T-cell (primary cell): ENCODE data around the gene SLCO3A1. TPM values are rescaled to one million over a fixed set of nuclear protein-coding genes. Genes with fewer than 3 reads are reported as not detected.

ENCODE experiments used
- ATAC-seq, 4 experiments: fragments of 200-7000 bp in 3 of 4; fragments of 150-1000 bp in 1 of 4; cut with Tn5 transposase; replicated peaks in 1 of 4; 1 replicate in 3 of 4; 2 replicates in 1 of 4; pipeline ENCODE4 v1.10.0; 2021; ENCODE audit warnings: moderate library complexity in 3 of 4, mild to moderate bottlenecking in 2 of 4, moderate number of reproducible peaks in 1 of 4
- CTCF ChIA-PET, 2 donors: fragments of 300-600 bp; sonication (Branson Sonifier 250); formaldehyde crosslinking; loops; one replicate each; lab custom pipeline; 2022; ENCODE audit warnings: antibody characterized with exemption in 2 of 2; lab: Charles Lee
- POLR2A ChIA-PET, 2 donors: fragments of 300-600 bp; sonication (Branson Sonifier 250); formaldehyde crosslinking; loops; one replicate each; lab custom pipeline; 2022; ENCODE audit warnings: antibody characterized with exemption in 2 of 2; lab: Charles Lee
- DNase-seq, 35 experiments: peaks; one replicate each; pipeline versions ENCODE4 v3.0.0 to v3.0.0-alpha.2; 2013 to 2023
- H3K27ac ChIP-seq: one replicate; pipeline ENCODE4 v1.5.1; 2013; ENCODE audit warnings: low read length
- H3K27me3 ChIP-seq, 2 experiments: replicated peaks in 1 of 2; 1 replicate in 1 of 2; 2 replicates in 1 of 2; pipeline versions ENCODE4 v1.6.1 to v1.7.0; 2013; ENCODE audit warnings: low read length in 1 of 2, mixed read lengths in 1 of 2; ENCODE audit not compliant: control insufficient read depth in 2 of 2, insufficient read depth in 2 of 2; ENCODE audit errors: extremely low read depth in 1 of 2
- H3K36me3 ChIP-seq, 2 donors: 1 replicate in 1 of 2; 2 replicates in 1 of 2; pipeline versions ENCODE4 v1.6.1 to v1.7.0; 2013; ENCODE audit warnings: low read length in 1 of 2; ENCODE audit not compliant: control insufficient read depth in 2 of 2, insufficient read depth in 1 of 2; ENCODE audit errors: extremely low read depth in 1 of 2
- H3K4me1 ChIP-seq, 2 experiments: 1 replicate in 1 of 2; 2 replicates in 1 of 2; pipeline versions ENCODE4 v1.6.1 to v1.7.0; 2013; ENCODE audit warnings: low read length in 2 of 2, mixed read lengths in 1 of 2; ENCODE audit not compliant: insufficient read depth in 2 of 2, control insufficient read depth in 1 of 2; ENCODE audit errors: extremely low read depth in 1 of 2
- H3K4me3 ChIP-seq, 2 donors: 1 replicate in 1 of 2; 2 replicates in 1 of 2; pipeline versions ENCODE4 v1.5.1 to v1.7.0; 2013; ENCODE audit warnings: mild to moderate bottlenecking in 2 of 2, low read length in 1 of 2, moderate library complexity in 1 of 2; ENCODE audit not compliant: control insufficient read depth in 1 of 2; ENCODE audit errors: extremely low read depth in 1 of 2
- H3K9me3 ChIP-seq: 2 replicates; pipeline ENCODE4 v1.7.0; 2013
- H3K27ac Mint-ChIP-seq, 2 donors: one replicate each; pipeline ENCODE4 v1.8.0; 2020 to 2021; ENCODE audit warnings: mild to moderate bottlenecking in 2 of 2, mixed read lengths in 2 of 2
- H3K27me3 Mint-ChIP-seq, 2 donors: one replicate each; pipeline ENCODE4 v1.8.0; 2021 to 2022; ENCODE audit warnings: mixed read lengths in 2 of 2
- H3K36me3 Mint-ChIP-seq: one replicate; pipeline ENCODE4 v1.8.0; 2021; ENCODE audit warnings: mixed read lengths
- H3K4me1 Mint-ChIP-seq, 3 donors: one replicate each; pipeline ENCODE4 v1.8.0; 2020 to 2022; ENCODE audit warnings: mixed read lengths in 3 of 3, mild to moderate bottlenecking in 1 of 3
- H3K4me3 Mint-ChIP-seq, 3 donors: one replicate each; pipeline ENCODE4 v1.8.0; 2020 to 2022; ENCODE audit warnings: mild to moderate bottlenecking in 3 of 3, mixed read lengths in 3 of 3, moderate library complexity in 3 of 3
- H3K9me3 Mint-ChIP-seq, 3 donors: one replicate each; pipeline ENCODE4 v1.8.0; 2020 to 2022; ENCODE audit warnings: mixed read lengths in 3 of 3
- WGBS: methylation state at CpG from one replicate; pipeline ENCODE4 v1.1.5; 2013; ENCODE audit warnings: missing lambda C conversion rate; ENCODE audit not compliant: insufficient coverage; 5-methylcytosine and 5-hydroxymethylcytosine counted together
- total RNA-seq, 35 experiments: library from RNA in 6 of 35; stranded (reverse) in 6 of 35; fragments of 120-200 nt in 1 of 35; gene quantifications; one replicate each; pipeline versions ENCODE4 v1.2.1 to v1.2.4 and lab custom pipeline; 2013 to 2026

Gene SLCO3A1
- total RNA-seq, 5 donors from 2014 or later (not counting 1 experiment from before 2014, with no cell fraction given) = 26.2 to 52.2 (median 38.7) TPM

GRCh38 chr15:91891101-91891500 lies 37.6 kb downstream of the SLCO3A1 start:
- Histone ChIP-seq H3K36me3 (peaks cover 0 to 6% of the 10 kb centered on the region in 2 donors), H3K27me3 (no peaks in the 10 kb centered on the region), H3K9me3 (no peaks in the 10 kb centered on the region), H3K4me1 (peaks cover 0 to 10% of the 10 kb centered on the region in 2 experiments), H3K4me3 (no peak overlapping the region), H3K27ac (no peak overlapping the region)
- H3K36me3 Mint-ChIP-seq = peaks cover 28% of the 10 kb centered on the region
- no peak overlapping the region for H3K4me3 Mint-ChIP-seq
- no peaks in the 10 kb centered on the region for H3K27me3 Mint-ChIP-seq
- 100% methylated on average over 1 of the region's 1 CpG for WGBS
- ATAC-seq (no peak), DNase-seq (no peak)
- H3K9me3 Mint-ChIP-seq = peaks cover 0 to 7% (median 6%) of the 10 kb centered on the region in 3 donors
- H3K4me1 Mint-ChIP-seq = peaks cover 39 to 60% (median 45%) of the 10 kb centered on the region in 3 donors
- ChIA-PET POLR2A (interaction anchor here in 1 of 2 donors (0.6 to 0.9 kb wide), 2 partner anchors 12 to 15 kb away, joined by 3 to 9 read pairs; no protein-coding TSS in a partner anchor), CTCF (no interaction called here)
- H3K27ac Mint-ChIP-seq = no peak overlapping the region

GRCh38 chr15:91891788-91892345 lies 38.4 kb downstream of the SLCO3A1 start:
- H3K27me3 ChIP-seq = no peaks in the 10 kb centered on the region
- POLR2A ChIA-PET = no interaction called here
- no peak overlapping the region for H3K4me3 Mint-ChIP-seq
- H3K27me3 Mint-ChIP-seq = no peaks in the 10 kb centered on the region
- no peaks in the 10 kb centered on the region for H3K9me3 ChIP-seq
- H3K4me1 ChIP-seq = peaks cover 0 to 6% of the 10 kb centered on the region in 2 experiments
- peaks cover 0 to 7% (median 6%) of the 10 kb centered on the region in 3 donors for H3K9me3 Mint-ChIP-seq
- CTCF ChIA-PET = no interaction called here
- H3K36me3 Mint-ChIP-seq = peaks cover 34% of the 10 kb centered on the region
- H3K36me3 ChIP-seq = peaks cover 0 to 6% of the 10 kb centered on the region in 2 donors
- no peak overlapping the region for H3K27ac ChIP-seq
- ATAC-seq (no peak), DNase-seq (no peak)
- no peak overlapping the region for H3K4me3 ChIP-seq
- no peak overlapping the region for H3K27ac Mint-ChIP-seq
- peaks cover 37 to 58% (median 48%) of the 10 kb centered on the region in 3 donors for H3K4me1 Mint-ChIP-seq
- 100% methylated on average over 1 of the region's 5 CpGs for WGBS

DNA sequence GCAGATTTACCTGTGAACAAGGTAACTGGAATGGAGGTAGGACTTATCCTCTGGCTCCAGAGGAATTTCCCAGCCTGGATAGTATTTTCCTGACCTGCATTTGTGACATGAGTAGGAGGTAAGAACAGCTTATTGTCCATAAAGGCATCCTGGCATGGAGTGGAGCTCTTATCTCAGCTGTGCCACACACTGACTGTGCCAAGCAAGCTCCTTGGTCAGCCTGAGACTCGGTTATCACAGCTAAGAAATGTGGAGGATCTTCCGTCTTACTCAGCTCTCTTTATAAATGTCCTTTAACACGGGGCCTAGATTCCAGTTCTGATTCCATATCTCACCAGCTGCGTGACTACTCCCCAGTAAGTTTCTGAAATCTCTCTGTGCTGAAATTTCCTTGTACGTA lies 38.9 kb downstream of the SLCO3A1 start:
- Mint-ChIP-seq H3K27me3 (no peaks in the 10 kb centered on the region), H3K4me3 (no peak overlapping the region), H3K9me3 (peaks cover 0 to 7% (median 6%) of the 10 kb centered on the region in 3 donors), H3K36me3 (peaks cover 34% of the 10 kb centered on the region), H3K27ac (no peak overlapping the region), H3K4me1 (peaks cover 35 to 55% (median 43%) of the 10 kb centered on the region in 3 donors)
- DNase-seq (no peak), ATAC-seq (no peak)
- ChIA-PET CTCF (no interaction called here), POLR2A (no interaction called here)
- H3K4me1 ChIP-seq = peaks cover 0 to under 1% of the 10 kb centered on the region in 2 experiments
- no peak overlapping the region for H3K4me3 ChIP-seq
- H3K9me3 ChIP-seq = no peaks in the 10 kb centered on the region
- no peak overlapping the region for H3K27ac ChIP-seq
- 100% methylated on average over 1 of the region's 5 CpGs for WGBS
- H3K36me3 ChIP-seq = peaks cover 0 to 6% of the 10 kb centered on the region in 2 donors
- H3K27me3 ChIP-seq = no peaks in the 10 kb centered on the region

GRCh38 chr15:91894606-91895005 lies 41.1 kb downstream of the SLCO3A1 start:
- H3K27me3 ChIP-seq = no peaks in the 10 kb centered on the region
- H3K4me1 Mint-ChIP-seq = peaks cover 17 to 52% (median 44%) of the 10 kb centered on the region in 3 donors
- peaks cover 36% of the 10 kb centered on the region for H3K36me3 Mint-ChIP-seq
- no peak overlapping the region for H3K27ac ChIP-seq
- H3K9me3 Mint-ChIP-seq = peaks cover 0 to 8% (median 7%) of the 10 kb centered on the region in 3 donors
- no peaks in the 10 kb centered on the region for H3K27me3 Mint-ChIP-seq
- ChIA-PET POLR2A (no interaction called here), CTCF (no interaction called here)
- no peak overlapping the region for H3K4me3 Mint-ChIP-seq
- ATAC-seq (no peak), DNase-seq (no peak)
- H3K36me3 ChIP-seq = peaks cover 0 to 6% of the 10 kb centered on the region in 2 donors
- H3K4me3 ChIP-seq = no peak overlapping the region
- 100% methylated on average over 5 of the region's 5 CpGs for WGBS
- H3K27ac Mint-ChIP-seq = no peak overlapping the region
- H3K4me1 ChIP-seq = no peaks in the 10 kb centered on the region
- H3K9me3 ChIP-seq = no peaks in the 10 kb centered on the region

GRCh38 chr15:91895051-91895450 lies 41.5 kb downstream of the SLCO3A1 start:
- H3K9me3 Mint-ChIP-seq = peaks cover 0 to 10% (median 7%) of the 10 kb centered on the region in 3 donors
- Histone ChIP-seq H3K36me3 (peaks cover 0 to 6% of the 10 kb centered on the region in 2 donors), H3K27ac (no peak overlapping the region), H3K4me3 (no peak overlapping the region), H3K9me3 (no peaks in the 10 kb centered on the region), H3K4me1 (no peaks in the 10 kb centered on the region), H3K27me3 (no peaks in the 10 kb centered on the region)
- ATAC-seq (no peak), DNase-seq (no peak)
- H3K4me3 Mint-ChIP-seq = no peak overlapping the region
- POLR2A ChIA-PET = no interaction called here
- no CpG with 5 or more reads among the region's 1 CpG for WGBS
- CTCF ChIA-PET = interaction anchor here in 1 of 2 donors (0.7 kb wide), 1 partner anchor 75 kb away, joined by 3 read pairs; no protein-coding TSS in a partner anchor
- no peaks in the 10 kb centered on the region for H3K27me3 Mint-ChIP-seq
- peaks cover 17 to 52% (median 45%) of the 10 kb centered on the region in 3 donors for H3K4me1 Mint-ChIP-seq
- H3K27ac Mint-ChIP-seq = no peak overlapping the region
- peaks cover 37% of the 10 kb centered on the region for H3K36me3 Mint-ChIP-seq

DNA sequence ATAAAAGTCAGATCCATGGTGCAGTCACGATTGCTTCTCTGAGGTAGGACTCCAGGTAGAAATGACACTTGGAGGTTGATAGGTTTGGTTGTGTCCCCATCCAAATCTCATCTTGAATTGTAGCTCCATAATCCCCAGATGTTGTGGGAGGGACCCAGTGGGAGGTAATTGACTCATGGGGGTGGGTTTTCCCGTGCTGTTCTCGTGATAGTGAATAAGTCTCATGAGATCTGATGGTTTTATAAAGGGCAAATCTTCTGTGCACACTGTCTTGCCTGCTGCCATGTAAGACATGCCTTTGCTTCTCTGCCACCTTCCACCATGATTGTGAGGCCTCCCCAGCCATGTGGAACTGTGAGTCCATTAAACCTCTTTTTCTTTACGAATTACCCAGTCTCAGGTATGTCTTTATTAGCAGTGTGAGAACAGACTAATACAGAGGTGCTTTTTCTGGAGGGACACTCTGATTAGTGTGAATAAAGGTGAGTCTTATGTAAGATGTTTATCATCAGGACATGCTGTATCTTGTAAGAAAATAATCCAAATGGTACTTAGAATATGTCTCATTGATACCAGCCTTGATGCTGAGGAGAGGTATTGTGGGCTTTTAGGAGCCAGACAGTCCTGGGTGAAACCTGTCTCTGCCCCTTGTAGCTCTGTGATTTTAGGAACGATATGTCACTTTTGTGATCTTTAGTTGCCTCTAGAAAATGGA lies 43.0 kb downstream of the SLCO3A1 start:
- Histone ChIP-seq H3K36me3 (peaks cover 0 to 6% of the 10 kb centered on the region in 2 donors), H3K9me3 (no peaks in the 10 kb centered on the region), H3K4me1 (no peaks in the 10 kb centered on the region), H3K4me3 (no peak overlapping the region), H3K27me3 (no peaks in the 10 kb centered on the region), H3K27ac (no peak overlapping the region)
- POLR2A ChIA-PET = interaction anchor here in 1 of 2 donors (0.9 kb wide), 1 partner anchor 9 kb away, joined by 3 read pairs; no protein-coding TSS in a partner anchor
- H3K4me1 Mint-ChIP-seq = peaks cover 17 to 52% (median 45%) of the 10 kb centered on the region in 3 donors
- no CpG with 5 or more reads among the region's 5 CpGs for WGBS
- H3K27me3 Mint-ChIP-seq = no peaks in the 10 kb centered on the region
- peaks cover 45% of the 10 kb centered on the region for H3K36me3 Mint-ChIP-seq
- peaks cover 10 to 17% (median 12%) of the 10 kb centered on the region in 3 donors for H3K9me3 Mint-ChIP-seq
- no peak for ATAC-seq
- no peak for DNase-seq
- H3K27ac Mint-ChIP-seq = no peak overlapping the region
- CTCF ChIA-PET = no interaction called here
- no peak overlapping the region for H3K4me3 Mint-ChIP-seq
